Epithelial cell of esophagus (primary cell): Measurements from ENCODE around the gene IQCE.

ENCODE experiments used
- DNase-seq: peaks from one replicate; pipeline ENCODE4 v3.0.0; 2010; ENCODE audit warnings: low read depth
- H3K4me3 ChIP-seq: 2 replicates; pipeline ENCODE4 v1.5.1; 2011; ENCODE audit warnings: mild to moderate bottlenecking, low read length, control low read depth
- CTCF ChIP-seq: IDR thresholded peaks from 2 replicates; pipeline ENCODE4 v1.5.1; 2011; ENCODE audit warnings: low read depth, mild to moderate bottlenecking, low read length, control low read depth, inconsistent platforms; ENCODE audit not compliant: insufficient read depth; ENCODE audit errors: missing control alignments

IQCE gene

GRCh38 chr7:2654059-2654458 lies 95.3 kb downstream of the IQCE start:
- no peak for TF ChIP-seq CTCF
- no peak overlapping the region for H3K4me3 ChIP-seq
- DNase-seq, result no peak

DNA sequence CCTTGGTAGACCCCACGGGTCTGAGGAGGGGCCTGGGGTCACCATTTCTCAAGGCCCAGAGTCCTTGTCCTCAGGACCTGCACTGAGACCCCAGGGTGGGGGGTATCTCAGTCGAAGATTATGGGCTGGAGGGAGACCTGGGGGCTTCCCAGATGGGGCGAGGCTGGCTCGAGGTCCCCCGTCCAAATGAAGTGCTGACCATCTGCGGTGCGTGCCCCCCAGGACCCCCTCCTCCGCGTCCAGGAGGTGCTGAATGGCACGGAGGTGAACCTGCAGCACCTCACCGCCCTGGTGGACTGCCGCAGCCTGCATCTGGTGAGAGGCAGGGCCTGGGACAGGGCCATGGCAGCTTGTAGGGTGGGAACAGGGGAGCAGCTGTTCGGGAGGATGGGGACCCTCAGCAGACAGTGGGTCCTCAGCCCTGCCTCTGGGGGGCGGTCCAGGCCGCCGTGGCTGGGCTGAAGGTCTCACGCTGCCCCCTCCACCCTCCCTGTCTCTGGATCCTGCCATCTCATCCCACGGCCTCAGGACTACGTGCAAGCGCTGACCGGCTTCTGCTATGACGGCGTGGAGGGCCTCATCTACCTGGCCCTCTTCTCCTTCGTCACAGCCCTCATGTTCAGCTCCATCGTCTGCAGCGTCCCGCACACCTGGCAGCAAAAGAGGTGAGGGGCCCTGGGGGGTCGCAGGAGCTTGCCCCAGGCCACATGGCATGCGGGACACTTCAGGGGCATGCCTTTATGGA lies 97.3 kb downstream of the IQCE start:
- H3K4me3 ChIP-seq, result no peak overlapping the region
- TF ChIP-seq CTCF, result no peak
- no peak for DNase-seq

DNA sequence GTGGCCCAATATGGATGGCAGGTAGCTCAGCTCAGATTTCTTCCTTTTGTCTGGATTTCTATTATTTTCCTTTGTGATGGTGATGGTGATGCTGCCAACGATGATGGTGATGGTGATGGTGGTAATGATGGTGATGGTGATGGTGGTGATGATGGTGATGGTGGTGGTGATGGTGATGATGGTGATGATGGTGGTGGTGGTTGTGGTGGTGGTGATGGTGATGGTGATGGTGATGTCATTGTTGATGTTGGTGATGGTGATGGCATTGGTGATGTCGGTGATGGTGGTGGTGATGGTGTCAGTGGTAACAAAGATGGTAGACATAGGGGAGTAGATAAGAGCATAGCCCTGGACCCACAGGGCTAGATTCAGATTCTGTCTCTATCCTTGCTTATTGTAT lies 98.4 kb downstream of the IQCE start:
- H3K4me3 ChIP-seq, result no peak overlapping the region
- no peak for DNase-seq
- no peak for TF ChIP-seq CTCF

- TF ChIP-seq CTCF, result no peak
- DNase-seq, result no peak
- H3K4me3 ChIP-seq, result no peak overlapping the region
These were observed 99.3 kb downstream of the IQCE start for GRCh38 chr7:2657920-2658671.

GRCh38 chr7:2658941-2659340 lies 100.2 kb downstream of the IQCE start:
- no peak overlapping the region for H3K4me3 ChIP-seq
- no peak for DNase-seq
- TF ChIP-seq CTCF, result no peak

- no peak overlapping the region for H3K4me3 ChIP-seq
- DNase-seq, result no peak
- TF ChIP-seq CTCF, result no peak
These were observed 101.0 kb downstream of the IQCE start for GRCh38 chr7:2659556-2660358.
